Loucy (cell line): ENCODE results near the gene FAT1.

Experiments used
- CTCF ChIP-seq: fragments of 200-600 bp; sonication (generic); conservative IDR thresholded peaks from 2 replicates; pipeline ENCODE4 v1.5.1; 2014; ENCODE audit warnings: mild to moderate bottlenecking, antibody characterized with exemption, low read length
- EZH2phosphoT487 ChIP-seq: fragments of 200-600 bp; IDR thresholded peaks from 2 replicates; pipeline ENCODE4 v1.6.1; 2018; ENCODE audit warnings: antibody characterized with exemption, mild to moderate bottlenecking, moderate library complexity, borderline replicate concordance

- TF ChIP-seq CTCF (no peak), EZH2phosphoT487 (no peak)
These were observed 47.0 kb downstream of the FAT1 start for GRCh38 chr4:186676531-186677161.
